HL-60/S4 treated with phorbol 12-myristate 13-acetate at 8.2 ng/mL for 4 days and 3 days (cell line): ENCODE data around the gene IMPDH2.

Source experiments
- in situ Hi-C: fragments of 300-500 bp; cut with MboI; formaldehyde crosslinking; loops from 2 replicates; pipeline ENCODE4 v1.15.0; 2022; ENCODE audit warnings: low sequenced_read_pairs

IMPDH2 gene

DNA sequence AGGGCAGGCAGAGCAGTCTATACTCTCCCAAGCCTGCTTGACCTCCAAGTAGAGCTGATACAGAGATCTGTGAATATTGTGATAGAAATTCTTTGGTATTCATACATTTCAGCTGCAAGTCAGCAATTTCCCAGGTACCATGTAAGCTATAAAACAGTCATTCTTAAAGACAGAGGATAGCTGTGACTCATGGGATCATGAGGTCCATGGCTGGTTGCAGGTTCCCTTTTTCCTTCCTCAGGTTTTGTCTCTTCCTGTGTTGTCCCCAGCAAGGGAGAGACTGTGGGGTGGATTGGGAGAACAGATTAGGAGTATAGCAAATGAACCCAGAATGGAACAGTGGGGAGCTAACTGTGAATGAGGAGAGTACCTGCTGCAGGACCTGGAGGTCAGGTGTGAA is 44.5 kb downstream of the IMPDH2 start:
- in situ Hi-C loops = no loop called here

DNA sequence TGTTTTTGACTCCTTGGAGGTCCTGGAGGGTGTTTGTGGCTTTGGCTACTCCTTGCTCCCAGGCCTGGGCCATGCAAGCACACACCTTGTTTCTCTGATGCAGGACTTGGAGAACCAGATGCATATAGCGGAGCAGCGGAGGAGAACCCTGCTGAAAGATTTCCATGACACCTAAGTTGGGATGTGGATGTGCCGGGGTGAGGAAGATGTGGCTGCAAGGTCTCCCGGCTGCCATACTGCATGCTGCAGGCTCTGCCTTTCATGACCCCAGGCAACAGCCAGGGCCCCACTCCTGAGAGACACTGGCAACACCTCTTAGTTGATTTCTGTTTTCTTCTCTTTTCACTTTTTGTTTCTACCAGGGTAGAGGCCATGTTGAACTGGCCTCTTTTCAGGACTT is 46.1 kb downstream of the IMPDH2 start:
- in situ Hi-C loops = no loop called here

DNA sequence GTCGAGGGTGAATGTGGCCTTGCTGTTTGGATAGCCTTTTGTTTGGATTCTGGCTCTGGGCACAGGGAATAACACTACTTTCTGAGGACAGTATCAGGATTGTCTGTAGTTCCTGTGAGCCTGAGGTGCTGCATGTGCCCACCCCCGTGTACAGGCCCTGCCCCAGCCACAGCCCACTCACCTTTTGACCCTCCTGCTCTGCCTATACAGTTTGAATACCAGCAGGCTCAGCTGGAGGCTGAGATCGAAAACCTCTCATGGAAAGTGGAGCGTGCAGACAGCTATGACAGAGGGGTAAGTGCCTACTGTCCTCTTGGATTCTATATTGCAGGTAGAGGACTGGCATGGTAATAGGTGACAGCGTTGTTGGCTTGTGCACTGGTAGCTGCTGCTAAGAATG is 46.5 kb downstream of the IMPDH2 start:
- in situ Hi-C loops = no loop called here

DNA sequence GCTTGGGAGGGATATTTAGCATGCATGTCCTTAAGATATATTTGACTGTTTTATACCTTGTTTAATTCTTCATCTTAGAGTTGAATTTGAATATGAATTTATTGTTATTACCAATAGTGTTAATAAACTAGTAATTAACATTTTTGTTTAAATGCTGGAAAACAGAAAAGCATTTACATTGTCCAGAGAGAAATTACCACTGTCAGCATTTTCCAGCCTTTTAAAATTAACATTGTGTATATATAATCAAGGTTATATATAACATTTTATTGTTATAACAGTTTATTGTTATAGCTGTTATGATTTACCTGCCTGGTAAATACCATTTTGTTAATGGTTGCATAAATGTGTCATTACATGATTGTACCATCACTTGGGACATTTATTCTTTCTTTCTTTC is 47.2 kb downstream of the IMPDH2 start:
- in situ Hi-C loops = no loop called here

DNA sequence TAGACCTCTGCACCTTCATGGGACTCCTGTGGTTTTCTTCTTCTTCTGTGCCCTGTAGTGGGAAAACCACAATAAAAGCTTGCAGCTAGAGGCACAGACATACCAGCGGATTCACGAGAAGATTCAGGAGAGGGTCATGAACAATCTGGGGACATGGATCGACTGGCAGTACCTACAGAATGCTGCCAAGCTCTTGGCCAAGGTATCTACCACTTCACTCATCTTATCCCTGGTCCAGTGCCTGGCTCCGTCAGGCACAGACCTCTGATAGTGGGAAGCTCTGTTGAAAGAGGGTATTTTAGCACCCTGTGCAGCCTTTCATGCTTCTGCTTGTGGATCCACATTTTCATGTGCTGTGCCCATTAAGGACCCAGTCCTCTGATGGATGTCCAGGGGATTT is 48.9 kb downstream of the IMPDH2 start:
- in situ Hi-C loops = no loop called here

DNA sequence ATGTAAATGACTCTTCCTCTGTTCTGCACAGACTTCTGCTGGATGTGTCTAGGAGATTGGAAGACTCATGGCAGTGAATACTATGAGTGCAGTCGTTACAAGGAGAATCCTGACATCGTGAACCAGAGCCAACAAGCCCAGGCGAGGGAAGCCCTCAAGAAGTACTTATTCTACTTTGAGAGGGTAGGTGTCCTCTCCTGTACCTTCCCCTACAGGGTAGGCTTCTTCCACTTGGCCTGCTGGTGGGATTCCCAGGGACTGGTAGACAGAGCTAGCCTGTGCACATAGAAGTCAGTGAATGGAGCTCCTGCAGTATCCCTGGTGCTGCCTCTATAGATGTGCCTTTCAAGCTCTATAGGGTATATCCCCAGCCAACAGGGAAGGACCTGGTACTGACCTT is 49.7 kb downstream of the IMPDH2 start:
- in situ Hi-C loops = no loop called here
